Vagina (tissue), 2 donors: ENCODE measurements around the gene TNNI2.

Experiments
- CTCF ChIP-seq, 3 experiments: fragments of 450-650 bp in 2 of 3; fragments of 200-600 bp in 1 of 3; sonication (generic) in 1 of 3; IDR thresholded peaks; one replicate each; pipeline ENCODE4 v1.5.1; 2017 to 2019; ENCODE audit warnings: antibody characterized with exemption in 3 of 3, mild to moderate bottlenecking in 2 of 3, moderate library complexity in 2 of 3
- POLR2A ChIP-seq, 2 donors: fragments of 450-650 bp; IDR thresholded peaks; one replicate each; pipeline ENCODE4 v1.6.1; 2017; ENCODE audit warnings: antibody characterized with exemption in 2 of 2, mild to moderate bottlenecking in 2 of 2, moderate library complexity in 2 of 2

GRCh38 chr11:1828542-1828941 is 10.2 kb upstream of the TNNI2 start:
- TF ChIP-seq POLR2A (IDR thresholded peaks at IDR 0.05), result no peak
- TF ChIP-seq CTCF (IDR thresholded peaks at IDR 0.05), result no peak
